ENCODE measurements around the gene FASTKD2. TPM values are rescaled to one million over a fixed set of nuclear protein-coding genes. Genes with fewer than 3 reads are reported as not detected.

FASTKD2 gene
- total and polyA plus RNA-seq, 7 donors = 6.2 to 35.3 (median 27.3) TPM

- Histone ChIP-seq H3K4me1 (peaks cover 0 to 38% (median 30%) of the 10 kb centered on the region in 4 donors), H3K27ac (peak overlapping the region; percentile 81 to 93 (median 87)), H3K9me3 (no peaks in the 10 kb centered on the region), H3K27me3 (no peaks in the 10 kb centered on the region), H3K4me3 (peak overlapping the region; percentile 66 to 88 (median 74)), H3K36me3 (peaks cover 0 to 30% (median 0%) of the 10 kb centered on the region in 4 donors)
- intact Hi-C loops (cut with DNase I) = loop anchor here (10.0 kb wide), 1 partner anchor 859 kb away; the partner anchor contains the start of gene METTL21A
- 38 to 40% methylated on average over 12 of the region's 12 CpGs for WGBS, 2 donors
- TF ChIP-seq CTCF (IDR thresholded peaks at IDR 0.05) = no peak
- TF ChIP-seq POLR2A (IDR thresholded peaks at IDR 0.05) = no peak
- TF ChIP-seq EP300 (IDR thresholded peaks at IDR 0.05) = no peak
- TF ChIP-seq POLR2AphosphoS5 (IDR thresholded peaks at IDR 0.05) = no peak
- DNase-seq = no peak
Observed at GRCh38 chr2:206766057-206766930, 888 bp downstream of the FASTKD2 start.

- WGBS, 2 donors = 96 to 98% methylated on average over 1 of the region's 1 CpG
- Histone ChIP-seq H3K36me3 (peaks cover 0 to 97% (median 26%) of the 10 kb centered on the region in 4 donors), H3K27me3 (no peaks in the 10 kb centered on the region), H3K4me3 (no peak overlapping the region), H3K4me1 (no peaks in the 10 kb centered on the region), H3K27ac (no peak overlapping the region), H3K9me3 (peaks cover 0 to 6% (median 1%) of the 10 kb centered on the region in 4 donors)
- no peak for DNase-seq
- intact Hi-C loops (cut with DNase I) = no loop called here
- TF ChIP-seq CTCF (IDR thresholded peaks at IDR 0.05) (no peak), POLR2AphosphoS5 (IDR thresholded peaks at IDR 0.05) (no peak), POLR2A (IDR thresholded peaks at IDR 0.05) (no peak), EP300 (IDR thresholded peaks at IDR 0.05) (no peak)
Observed at GRCh38 chr2:206774871-206775270, 9.5 kb downstream of the FASTKD2 start.

- TF ChIP-seq POLR2AphosphoS5 (IDR thresholded peaks at IDR 0.05) = no peak
- no peak for TF ChIP-seq CTCF (IDR thresholded peaks at IDR 0.05)
- no peak for TF ChIP-seq POLR2A (IDR thresholded peaks at IDR 0.05)
- TF ChIP-seq EP300 (IDR thresholded peaks at IDR 0.05) = no peak
- intact Hi-C loops (cut with DNase I) = no loop called here
- peaks cover 0 to 90% (median 30%) of the 10 kb centered on the region in 4 donors for H3K36me3 ChIP-seq
Observed at GRCh38 chr2:206776432-206776831, 11.0 kb downstream of the FASTKD2 start.

GRCh38 chr2:206780671-206781070, 15.3 kb downstream of the FASTKD2 start:
- H3K4me3 ChIP-seq = no peak overlapping the region

More at GRCh38 chr2:206776432-206776831, 11.0 kb downstream of the FASTKD2 start:
- H3K4me3 ChIP-seq = no peak overlapping the region
- H3K27ac ChIP-seq = no peak overlapping the region
- no peaks in the 10 kb centered on the region for H3K27me3 ChIP-seq
- peaks cover 0 to 6% (median 1%) of the 10 kb centered on the region in 4 donors for H3K9me3 ChIP-seq
- H3K4me1 ChIP-seq = no peaks in the 10 kb centered on the region
- no peak for DNase-seq

More at GRCh38 chr2:206780671-206781070, 15.3 kb downstream of the FASTKD2 start:
- intact Hi-C loops (cut with DNase I) = loop anchor here (5.0 kb wide), 1 partner anchor 88 kb away; no protein-coding TSS in a partner anchor
- Histone ChIP-seq H3K27me3 (no peaks in the 10 kb centered on the region), H3K36me3 (peaks cover 5 to 85% (median 28%) of the 10 kb centered on the region in 4 donors), H3K4me1 (no peaks in the 10 kb centered on the region), H3K9me3 (peaks cover 0 to 6% (median 1%) of the 10 kb centered on the region in 4 donors), H3K27ac (no peak overlapping the region)
- 99 to 100% methylated on average over 2 of the region's 2 CpGs for WGBS, 2 donors
- TF ChIP-seq POLR2A (IDR thresholded peaks at IDR 0.05) = no peak
- no peak for TF ChIP-seq CTCF (IDR thresholded peaks at IDR 0.05)
- TF ChIP-seq POLR2AphosphoS5 (IDR thresholded peaks at IDR 0.05) = no peak
- no peak for TF ChIP-seq EP300 (IDR thresholded peaks at IDR 0.05)
- no peak for DNase-seq
